ENCODE results near the gene PRKAR2B.

Gene PRKAR2B

GRCh38 chr7:107111196-107111595 lies 66.7 kb downstream of the PRKAR2B start:
- DNase-seq (ENCODE audit: low read depth): no peak
- TF ChIP-seq CTCF (IDR thresholded peaks at IDR 0.05; ENCODE audit: low read depth, low read length) (no peak), MYC (IDR thresholded peaks at IDR 0.05; ENCODE audit: low read depth, low read length) (no peak)
- TF ChIP-seq, protein P1, sequence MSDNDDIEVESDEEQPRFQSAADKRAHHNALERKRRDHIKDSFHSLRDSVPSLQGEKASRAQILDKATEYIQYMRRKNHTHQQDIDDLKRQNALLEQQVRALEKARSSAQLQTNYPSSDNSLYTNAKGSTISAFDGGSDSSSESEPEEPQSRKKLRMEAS (IDR thresholded peaks at IDR 0.05; ENCODE audit: low read depth, low read length): no peak
- H3K4me3 ChIP-seq (ENCODE audit: low read depth, low read length): no peak overlapping the region

DNA sequence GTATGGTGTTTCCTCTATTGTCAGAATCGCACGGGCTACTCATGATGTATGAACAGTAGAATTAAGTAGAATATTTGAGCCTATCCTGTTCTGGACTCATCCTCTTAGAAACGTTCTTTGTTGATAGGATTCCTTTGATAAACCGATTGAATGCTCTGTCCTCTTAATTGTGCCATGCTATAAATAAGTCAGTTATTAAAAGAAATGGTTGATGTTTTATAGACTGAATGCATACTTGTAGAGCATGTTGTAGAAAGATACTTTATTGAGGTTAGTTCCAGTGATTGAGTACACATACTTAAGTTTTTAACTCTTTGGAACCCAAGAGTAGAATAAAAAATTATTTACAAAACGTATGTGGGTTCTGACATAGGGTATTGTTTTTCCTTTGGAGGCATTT lies 69.4 kb downstream of the PRKAR2B start:
- no peak for DNase-seq (ENCODE audit: low read depth)
- no peak overlapping the region for H3K4me3 ChIP-seq (ENCODE audit: low read depth, low read length)
- no peak for TF ChIP-seq POLR2A (IDR thresholded peaks at IDR 0.05; ENCODE audit: extremely low read depth, insufficient read length)
- TF ChIP-seq, protein P1 (IDR thresholded peaks at IDR 0.05; ENCODE audit: low read depth, low read length): no peak
- no peak for TF ChIP-seq CTCF (IDR thresholded peaks at IDR 0.05; ENCODE audit: low read depth, low read length)
- TF ChIP-seq MYC (IDR thresholded peaks at IDR 0.05; ENCODE audit: low read depth, low read length): no peak

DNA sequence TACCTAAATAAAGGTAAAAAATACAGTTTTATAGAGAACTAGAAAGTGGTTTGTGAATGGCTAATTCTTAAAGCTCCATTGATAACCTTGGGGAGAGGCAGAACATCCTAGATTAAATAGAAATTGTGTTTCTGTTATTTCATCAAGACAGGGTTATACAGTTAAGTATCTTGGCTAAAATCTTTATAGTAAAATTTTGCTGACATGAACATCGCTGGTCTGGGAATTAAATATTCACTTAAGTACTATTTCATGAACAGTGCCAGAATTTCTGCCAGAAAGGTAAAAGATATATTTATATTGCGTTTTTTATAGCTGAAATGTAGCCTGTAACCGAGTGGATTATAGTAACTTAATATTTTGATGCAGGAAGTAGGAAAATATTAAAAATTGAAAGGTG lies 70.6 kb downstream of the PRKAR2B start:
- TF ChIP-seq MYC (IDR thresholded peaks at IDR 0.05; ENCODE audit: low read depth, low read length): no peak
- no peak for TF ChIP-seq POLR2A (IDR thresholded peaks at IDR 0.05; ENCODE audit: extremely low read depth, insufficient read length)
- no peak for TF ChIP-seq CTCF (IDR thresholded peaks at IDR 0.05; ENCODE audit: low read depth, low read length)
- TF ChIP-seq, protein P1 (IDR thresholded peaks at IDR 0.05; ENCODE audit: low read depth, low read length): no peak
- no peak for DNase-seq (ENCODE audit: low read depth)
- no peak overlapping the region for H3K4me3 ChIP-seq (ENCODE audit: low read depth, low read length)

- TF ChIP-seq CTCF (IDR thresholded peaks at IDR 0.05; ENCODE audit: low read depth, low read length) (no peak), MYC (IDR thresholded peaks at IDR 0.05; ENCODE audit: low read depth, low read length) (no peak), POLR2A (IDR thresholded peaks at IDR 0.05; ENCODE audit: extremely low read depth, insufficient read length) (no peak)
- TF ChIP-seq, protein P1 (IDR thresholded peaks at IDR 0.05; ENCODE audit: low read depth, low read length): no peak
- H3K4me3 ChIP-seq (ENCODE audit: low read depth, low read length): no peak overlapping the region
- DNase-seq (ENCODE audit: low read depth): no peak
These were observed 71.4 kb downstream of the PRKAR2B start for GRCh38 chr7:107115762-107116540.

- no peak for TF ChIP-seq CTCF (IDR thresholded peaks at IDR 0.05; ENCODE audit: low read depth, low read length)
- TF ChIP-seq MYC (IDR thresholded peaks at IDR 0.05; ENCODE audit: low read depth, low read length): no peak
- TF ChIP-seq, protein P1 (IDR thresholded peaks at IDR 0.05; ENCODE audit: low read depth, low read length): no peak
- TF ChIP-seq POLR2A (IDR thresholded peaks at IDR 0.05; ENCODE audit: extremely low read depth, insufficient read length): no peak
- H3K4me3 ChIP-seq (ENCODE audit: low read depth, low read length): no peak overlapping the region
- no peak for DNase-seq (ENCODE audit: low read depth)
These were observed 73.8 kb downstream of the PRKAR2B start for GRCh38 chr7:107118109-107118900.

Measured in NB4 (cell line).